Spleen (tissue), 11 donors: ENCODE measurements around the gene SLC13A3. TPM values are rescaled to one million over a fixed set of nuclear protein-coding genes. Genes with fewer than 3 reads are reported as not detected.

Experiments
- DNase-seq: peaks from one replicate; pipeline ENCODE4 v3.0.0-alpha.2; 2020
- H3K27ac ChIP-seq, 8 donors: fragments of 200-600 bp; sonication (generic) in 7 of 8; 1 replicate in 4 of 8; 2 replicates in 4 of 8; pipeline versions ENCODE4 v1.5.0 to v1.8.0; 2016 to 2021; ENCODE audit warnings: inconsistent platforms in 4 of 8, mild to moderate bottlenecking in 4 of 8, moderate library complexity in 1 of 8
- H3K27me3 ChIP-seq, 7 donors: fragments of 200-600 bp; sonication (generic) in 6 of 7; replicated peaks in 1 of 7; 1 replicate in 4 of 7; 2 replicates in 3 of 7; pipeline versions ENCODE4 v1.5.0 to v1.8.0; 2016 to 2021; ENCODE audit warnings: inconsistent platforms in 3 of 7, mild to moderate bottlenecking in 1 of 7
- H3K36me3 ChIP-seq, 6 donors: fragments of 200-600 bp; sonication (generic) in 5 of 6; 1 replicate in 4 of 6; 2 replicates in 2 of 6; pipeline versions ENCODE4 v1.5.0 to v1.8.0; 2016 to 2021; ENCODE audit warnings: inconsistent platforms in 2 of 6
- H3K4me1 ChIP-seq, 6 donors: fragments of 200-600 bp; sonication (generic) in 5 of 6; 1 replicate in 3 of 6; 2 replicates in 3 of 6; pipeline versions ENCODE4 v1.5.0 to v1.8.0; 2016 to 2021; ENCODE audit warnings: inconsistent platforms in 3 of 6
- H3K4me3 ChIP-seq, 8 donors: fragments of 200-600 bp; sonication (generic) in 7 of 8; 1 replicate in 4 of 8; 2 replicates in 4 of 8; pipeline versions ENCODE4 v1.5.0 to v1.8.0; 2016 to 2021; ENCODE audit warnings: inconsistent platforms in 4 of 8, mild to moderate bottlenecking in 4 of 8, moderate library complexity in 2 of 8
- H3K9me3 ChIP-seq, 8 donors: fragments of 200-600 bp; sonication (generic) in 7 of 8; 1 replicate in 4 of 8; 2 replicates in 4 of 8; pipeline versions ENCODE4 v1.5.0 to v1.8.0; 2016 to 2021; ENCODE audit warnings: inconsistent platforms in 4 of 8
- POLR2A ChIP-seq, 3 donors: fragments of 450-650 bp; IDR thresholded peaks; one replicate each; pipeline ENCODE4 v1.5.1; 2017; ENCODE audit warnings: antibody characterized with exemption in 3 of 3, mild to moderate bottlenecking in 1 of 3
- POLR2AphosphoS5 ChIP-seq, 3 donors: sonication (generic); formaldehyde crosslinking; IDR thresholded peaks; one replicate each; pipeline ENCODE4 v1.5.1; 2017; ENCODE audit warnings: antibody characterized with exemption in 3 of 3
- WGBS, 5 donors: extraction: QIAGEN DNeasy Blood & Tissue Kit in 3 of 5; methylation state at CpG; one replicate each; pipeline versions ENCODE4 v1.1.5 to v1.1.7; 2013 to 2018; 5-methylcytosine and 5-hydroxymethylcytosine counted together
- intact Hi-C: fragments of 100-400 bp; cut with DNase I; formaldehyde crosslinking; loops from one replicate; pipeline ENCODE4 v1.15.0; 2023; ENCODE audit warnings: low total_unique reads
- polyA plus RNA-seq, 3 donors: library from polyadenylated mRNA; stranded (reverse); fragments of 200-250 nt; gene quantifications; one replicate each; pipeline ENCODE4 v1.2.1, GENCODE V29; 2013
- total RNA-seq, 7 donors: library from RNA; depleted of rRNA in 3 of 7; stranded (reverse); fragments of >200 nt in 3 of 7; fragmentation: NEBNext Ultra II Directional in 4 of 7; extraction: Animal tissue kit (Norgen Biotek cat#: 25700) in 4 of 7; gene quantifications; one replicate each; pipeline versions ENCODE4 v1.1.0 to v1.2.1, GENCODE V29; 2016 to 2021
- TF ChIP-seq, protein P1 (sequence below), 11 experiments: fragments of 200-600 bp in 7 of 11; fragments of 450-650 bp in 4 of 11; sonication (generic) in 4 of 11; IDR thresholded peaks in 8 of 11; conservative IDR thresholded peaks in 3 of 11; 1 replicate in 7 of 11; 2 replicates in 4 of 11; pipeline versions ENCODE4 v1.4.0 to v1.8.0; 2016 to 2021; ENCODE audit warnings: antibody characterized with exemption in 11 of 11, inconsistent platforms in 4 of 11, mild to moderate bottlenecking in 1 of 11
- donor health status: healthy with polysubstance abuse.
- donor health status: DM: no; HTN: no; CAD: no; lungs with moderate emphysema.
- donor health status: DM: no; HTN: no; CAD: no.
- donor health status: Bipolar disorder and iron deficiency.
- donor health status: healthy.
- donor health status: DM: no; HTN: no; CAD: no.
- donor health status: DM: yes; HTN: yes; CAD: no.

Gene SLC13A3
- total and polyA plus RNA-seq, 10 donors = 0.16 to 1.7 (median 0.44) TPM; not detected in 1

DNA sequence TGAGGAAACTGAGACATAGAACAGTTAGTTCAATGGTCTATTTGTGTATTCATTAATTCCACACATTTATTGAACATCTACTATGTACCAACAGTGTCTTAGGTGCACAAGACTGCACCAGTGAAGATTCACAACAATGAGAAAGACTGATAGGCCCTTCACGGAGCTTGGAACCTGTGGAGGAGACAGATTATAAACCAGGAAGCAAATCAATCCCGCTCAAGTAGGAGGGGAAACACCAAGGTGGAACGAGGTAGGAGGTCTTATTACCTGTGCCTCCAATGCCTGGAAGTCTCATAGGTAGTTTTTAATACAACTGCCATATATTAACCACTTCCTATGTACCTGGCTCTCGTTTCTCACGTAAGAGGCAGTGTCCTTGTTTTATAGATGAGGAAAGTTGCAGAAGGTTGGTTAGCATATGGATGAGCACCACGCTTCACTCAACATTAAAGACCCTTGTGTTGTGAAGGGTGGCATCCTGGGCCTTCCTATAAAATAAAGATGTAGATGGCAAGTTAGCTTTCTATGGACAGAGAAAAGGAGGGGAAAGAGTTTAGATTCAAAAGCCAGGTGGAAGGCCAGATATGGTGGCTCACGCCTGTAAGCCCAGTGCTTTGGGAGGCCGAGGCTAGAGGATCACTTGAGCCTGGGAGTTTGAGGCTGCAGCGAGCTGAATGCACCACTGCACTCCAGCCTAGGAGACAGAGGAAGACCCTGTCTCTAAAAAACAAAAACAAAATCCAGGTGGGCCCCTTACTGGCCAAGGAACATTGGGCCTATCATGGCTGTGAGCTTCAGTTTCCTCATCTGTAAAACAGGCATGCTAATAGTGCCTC, 45.1 kb downstream of the SLC13A3 start:
- no peak overlapping the region for H3K27ac ChIP-seq
- H3K4me3 ChIP-seq = no peak overlapping the region
- H3K4me1 ChIP-seq = no peaks in the 10 kb centered on the region
- no peaks in the 10 kb centered on the region for H3K27me3 ChIP-seq
- WGBS, 5 donors = 79 to 90% (median 86%) methylated on average over 9 of the region's 9 CpGs
- intact Hi-C loops = no loop called here
- TF ChIP-seq POLR2A (IDR thresholded peaks at IDR 0.05) (no peak), POLR2AphosphoS5 (IDR thresholded peaks at IDR 0.05) (no peak)
- TF ChIP-seq, protein P1, sequence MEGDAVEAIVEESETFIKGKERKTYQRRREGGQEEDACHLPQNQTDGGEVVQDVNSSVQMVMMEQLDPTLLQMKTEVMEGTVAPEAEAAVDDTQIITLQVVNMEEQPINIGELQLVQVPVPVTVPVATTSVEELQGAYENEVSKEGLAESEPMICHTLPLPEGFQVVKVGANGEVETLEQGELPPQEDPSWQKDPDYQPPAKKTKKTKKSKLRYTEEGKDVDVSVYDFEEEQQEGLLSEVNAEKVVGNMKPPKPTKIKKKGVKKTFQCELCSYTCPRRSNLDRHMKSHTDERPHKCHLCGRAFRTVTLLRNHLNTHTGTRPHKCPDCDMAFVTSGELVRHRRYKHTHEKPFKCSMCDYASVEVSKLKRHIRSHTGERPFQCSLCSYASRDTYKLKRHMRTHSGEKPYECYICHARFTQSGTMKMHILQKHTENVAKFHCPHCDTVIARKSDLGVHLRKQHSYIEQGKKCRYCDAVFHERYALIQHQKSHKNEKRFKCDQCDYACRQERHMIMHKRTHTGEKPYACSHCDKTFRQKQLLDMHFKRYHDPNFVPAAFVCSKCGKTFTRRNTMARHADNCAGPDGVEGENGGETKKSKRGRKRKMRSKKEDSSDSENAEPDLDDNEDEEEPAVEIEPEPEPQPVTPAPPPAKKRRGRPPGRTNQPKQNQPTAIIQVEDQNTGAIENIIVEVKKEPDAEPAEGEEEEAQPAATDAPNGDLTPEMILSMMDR (IDR thresholded peaks at IDR 0.05 in 8 of 11, conservative IDR thresholded peaks at IDR 0.05 in 3 of 11) = no peak
- DNase-seq = no peak
- H3K36me3 ChIP-seq = no peaks in the 10 kb centered on the region
- H3K9me3 ChIP-seq = no peaks in the 10 kb centered on the region

DNA sequence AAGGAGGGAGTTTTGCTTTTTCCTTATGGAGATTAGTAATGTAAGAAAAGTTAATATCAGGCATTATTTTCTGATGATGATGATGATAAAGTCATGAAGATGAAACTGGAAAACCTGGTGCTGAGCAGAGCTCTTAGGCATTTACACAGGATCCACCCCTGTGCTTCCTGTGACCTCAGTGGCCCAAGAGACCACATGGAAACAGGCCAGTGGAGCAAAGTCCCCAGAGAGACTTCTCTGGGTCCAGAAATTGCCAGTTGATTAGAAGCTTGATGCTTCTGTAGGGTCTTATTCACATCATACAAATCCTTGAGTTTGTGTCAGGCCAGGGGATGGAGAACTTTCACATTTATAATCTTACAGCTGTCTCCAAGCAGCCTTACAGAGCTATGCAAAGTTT, 46.1 kb downstream of the SLC13A3 start:
- no peak overlapping the region for H3K27ac ChIP-seq
- H3K27me3 ChIP-seq = no peaks in the 10 kb centered on the region
- no peak for TF ChIP-seq POLR2AphosphoS5 (IDR thresholded peaks at IDR 0.05)
- TF ChIP-seq, protein P1 (IDR thresholded peaks at IDR 0.05 in 8 of 11, conservative IDR thresholded peaks at IDR 0.05 in 3 of 11) = no peak
- no peak for TF ChIP-seq POLR2A (IDR thresholded peaks at IDR 0.05)
- intact Hi-C loops = no loop called here
- no peak for DNase-seq
- H3K9me3 ChIP-seq = no peaks in the 10 kb centered on the region
- no peaks in the 10 kb centered on the region for H3K36me3 ChIP-seq
- no peaks in the 10 kb centered on the region for H3K4me1 ChIP-seq
- H3K4me3 ChIP-seq = no peak overlapping the region

DNA sequence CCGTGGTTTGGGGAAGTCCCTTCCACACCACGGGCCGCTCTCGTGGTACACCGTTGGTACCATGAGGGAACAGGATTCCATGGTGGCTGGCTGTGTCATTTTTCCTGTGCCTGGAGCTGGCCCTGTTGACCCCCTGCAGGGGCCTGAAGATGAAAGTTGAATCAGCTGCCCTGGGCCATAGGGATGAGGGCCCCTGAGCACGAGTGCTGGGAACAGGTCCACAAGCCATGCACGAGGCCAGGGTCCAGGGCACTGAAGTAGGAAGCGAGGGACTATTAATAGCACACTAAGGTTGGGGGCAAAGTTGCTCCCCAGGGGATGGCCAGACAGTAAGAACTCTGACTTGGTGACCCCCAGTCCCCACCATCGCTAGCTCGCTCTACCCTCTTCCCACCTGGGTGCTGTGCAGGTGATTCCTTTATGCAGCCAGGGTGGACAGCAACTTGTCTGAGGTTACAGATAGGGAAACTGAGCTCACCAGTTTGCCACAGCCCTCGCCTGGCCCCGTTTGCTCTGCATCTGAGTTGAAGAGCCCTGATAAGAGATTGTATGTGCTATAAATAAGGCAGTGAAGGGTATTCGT, 46.6 kb downstream of the SLC13A3 start:
- intact Hi-C loops = no loop called here
- Histone ChIP-seq H3K27ac (no peak overlapping the region), H3K4me3 (no peak overlapping the region), H3K9me3 (no peaks in the 10 kb centered on the region), H3K4me1 (no peaks in the 10 kb centered on the region), H3K27me3 (no peaks in the 10 kb centered on the region), H3K36me3 (no peaks in the 10 kb centered on the region)
- WGBS, 5 donors = 71 to 85% (median 85%) methylated on average over 11 to 13 of the region's 13 CpGs
- DNase-seq = no peak
- TF ChIP-seq, protein P1 (IDR thresholded peaks at IDR 0.05 in 8 of 11, conservative IDR thresholded peaks at IDR 0.05 in 3 of 11) = no peak
- no peak for TF ChIP-seq POLR2A (IDR thresholded peaks at IDR 0.05)
- no peak for TF ChIP-seq POLR2AphosphoS5 (IDR thresholded peaks at IDR 0.05)

DNA sequence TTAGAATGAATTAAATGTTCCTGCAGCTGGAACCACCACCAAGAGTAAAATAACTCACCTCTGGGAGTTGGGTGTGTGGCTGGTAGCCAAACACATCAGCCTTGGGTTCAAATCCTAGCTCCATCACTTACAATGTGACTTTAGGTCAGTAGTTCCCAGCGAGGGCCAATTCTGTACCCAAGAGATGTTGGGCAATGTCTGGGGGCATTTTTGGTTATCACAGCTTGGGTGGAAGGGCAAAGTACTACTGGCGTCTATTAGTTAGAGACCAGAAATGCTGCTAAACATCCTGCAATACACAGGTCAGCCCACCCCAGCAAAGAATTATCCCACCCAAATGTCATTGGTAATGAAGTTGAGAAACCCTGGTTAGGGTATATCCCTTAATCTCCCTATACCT, 48.8 kb downstream of the SLC13A3 start:
- TF ChIP-seq, protein P1 (IDR thresholded peaks at IDR 0.05 in 8 of 11, conservative IDR thresholded peaks at IDR 0.05 in 3 of 11) = no peak
- TF ChIP-seq POLR2A (IDR thresholded peaks at IDR 0.05) (no peak), POLR2AphosphoS5 (IDR thresholded peaks at IDR 0.05) (no peak)
- H3K27me3 ChIP-seq = no peaks in the 10 kb centered on the region
- no peaks in the 10 kb centered on the region for H3K36me3 ChIP-seq
- H3K27ac ChIP-seq = no peak overlapping the region
- intact Hi-C loops = no loop called here
- DNase-seq = no peak
- no peak overlapping the region for H3K4me3 ChIP-seq
- no peaks in the 10 kb centered on the region for H3K9me3 ChIP-seq
- WGBS, 5 donors = 83 to 92% (median 85%) methylated on average over 2 of the region's 2 CpGs
- no peaks in the 10 kb centered on the region for H3K4me1 ChIP-seq
